GM20000 (cell line): ENCODE data around the gene PAM.

Experiments
- DNase-seq: peaks from one replicate; pipeline ENCODE4 v3.0.0; 2012; ENCODE audit warnings: low spot score
- TF ChIP-seq, protein P1 (sequence below): IDR thresholded peaks from 2 replicates; pipeline ENCODE4 v1.5.1; 2012; ENCODE audit warnings: mild to moderate bottlenecking, control low read depth; ENCODE audit errors: extremely low read depth, missing control alignments

The PAM gene

DNA sequence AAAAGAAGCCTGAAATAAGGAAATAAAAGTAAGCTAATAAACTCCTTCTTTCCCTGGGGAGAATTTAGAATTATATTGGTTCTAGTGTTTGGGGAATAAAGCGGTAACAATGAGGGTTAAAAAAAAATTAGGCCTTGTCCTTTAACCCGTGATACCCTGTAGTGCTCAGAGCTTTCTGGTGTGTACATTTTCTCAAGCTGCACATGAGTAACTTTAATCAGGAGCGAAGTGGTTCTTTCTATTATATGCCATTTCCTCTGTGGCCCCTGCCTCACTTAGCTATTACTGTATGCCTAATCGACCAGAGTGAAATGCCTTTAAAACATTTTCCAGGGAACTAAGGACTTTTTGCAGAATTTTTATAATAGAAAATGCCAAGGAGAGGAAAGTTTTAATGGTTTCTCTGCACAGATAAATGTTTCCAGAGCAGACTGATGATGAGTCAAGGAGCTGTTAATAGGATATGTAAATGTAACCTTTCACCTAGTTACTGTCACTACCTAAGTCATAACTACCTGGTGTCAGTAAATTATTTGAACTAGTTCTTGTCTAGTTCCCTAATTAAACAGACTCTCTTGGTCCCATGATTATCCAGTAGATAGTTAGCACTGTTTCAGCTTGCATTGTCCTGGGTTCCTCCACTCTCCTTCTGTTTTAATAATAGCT is 7.6 kb downstream of the PAM start:
- TF ChIP-seq, protein P1, sequence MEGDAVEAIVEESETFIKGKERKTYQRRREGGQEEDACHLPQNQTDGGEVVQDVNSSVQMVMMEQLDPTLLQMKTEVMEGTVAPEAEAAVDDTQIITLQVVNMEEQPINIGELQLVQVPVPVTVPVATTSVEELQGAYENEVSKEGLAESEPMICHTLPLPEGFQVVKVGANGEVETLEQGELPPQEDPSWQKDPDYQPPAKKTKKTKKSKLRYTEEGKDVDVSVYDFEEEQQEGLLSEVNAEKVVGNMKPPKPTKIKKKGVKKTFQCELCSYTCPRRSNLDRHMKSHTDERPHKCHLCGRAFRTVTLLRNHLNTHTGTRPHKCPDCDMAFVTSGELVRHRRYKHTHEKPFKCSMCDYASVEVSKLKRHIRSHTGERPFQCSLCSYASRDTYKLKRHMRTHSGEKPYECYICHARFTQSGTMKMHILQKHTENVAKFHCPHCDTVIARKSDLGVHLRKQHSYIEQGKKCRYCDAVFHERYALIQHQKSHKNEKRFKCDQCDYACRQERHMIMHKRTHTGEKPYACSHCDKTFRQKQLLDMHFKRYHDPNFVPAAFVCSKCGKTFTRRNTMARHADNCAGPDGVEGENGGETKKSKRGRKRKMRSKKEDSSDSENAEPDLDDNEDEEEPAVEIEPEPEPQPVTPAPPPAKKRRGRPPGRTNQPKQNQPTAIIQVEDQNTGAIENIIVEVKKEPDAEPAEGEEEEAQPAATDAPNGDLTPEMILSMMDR = no peak
- DNase-seq = no peak

DNA sequence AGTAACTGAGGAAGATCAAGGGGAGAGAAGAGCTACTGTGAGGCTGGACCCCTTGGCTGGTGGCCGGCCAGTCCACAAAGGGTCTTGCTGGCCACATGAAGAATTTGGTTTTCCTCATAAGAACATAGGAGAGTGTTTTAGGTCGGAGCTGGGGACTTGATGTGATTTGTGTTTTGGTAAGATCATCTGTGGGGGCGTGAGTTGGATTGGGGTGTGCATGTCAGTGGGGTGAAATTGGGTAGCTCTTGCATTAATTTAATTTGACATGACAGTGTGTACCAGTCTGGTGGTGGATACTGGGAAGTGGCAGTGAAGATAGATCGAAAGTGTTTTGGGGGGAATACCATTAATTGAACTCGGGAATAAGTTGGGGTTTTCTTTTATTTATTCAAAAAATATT is 8.6 kb downstream of the PAM start:
- TF ChIP-seq, protein P1 = no peak
- DNase-seq = no peak

DNA sequence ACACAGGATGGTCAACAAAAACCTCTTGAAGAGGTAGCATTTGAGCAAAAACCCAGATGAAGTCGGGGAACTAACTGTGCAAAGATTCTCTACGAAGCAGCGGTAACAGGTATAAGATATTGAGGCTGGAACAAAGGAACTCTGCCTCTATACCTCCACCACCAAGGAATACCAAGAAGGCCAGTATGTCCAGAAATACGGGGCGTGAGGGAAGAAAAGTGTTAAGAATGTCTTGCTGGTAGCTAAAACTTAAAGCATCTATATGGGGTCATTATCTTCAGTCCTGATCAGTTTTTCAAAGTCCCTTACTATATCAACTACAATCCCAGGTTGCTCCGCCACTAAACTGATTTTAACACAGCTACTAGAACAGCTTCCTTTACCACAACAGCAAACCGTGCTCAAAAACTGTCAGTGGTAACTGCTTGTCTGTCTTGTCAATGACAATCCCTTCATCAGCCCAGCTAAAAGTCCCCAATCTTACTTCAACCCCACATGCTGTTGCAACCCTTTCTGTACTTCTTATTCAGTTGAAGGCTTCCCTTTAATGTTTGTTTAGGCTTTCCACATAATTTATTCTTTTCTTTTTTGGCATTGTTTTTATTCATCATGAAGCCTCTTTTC is 9.4 kb downstream of the PAM start:
- no peak for DNase-seq
- TF ChIP-seq, protein P1 = no peak

DNA sequence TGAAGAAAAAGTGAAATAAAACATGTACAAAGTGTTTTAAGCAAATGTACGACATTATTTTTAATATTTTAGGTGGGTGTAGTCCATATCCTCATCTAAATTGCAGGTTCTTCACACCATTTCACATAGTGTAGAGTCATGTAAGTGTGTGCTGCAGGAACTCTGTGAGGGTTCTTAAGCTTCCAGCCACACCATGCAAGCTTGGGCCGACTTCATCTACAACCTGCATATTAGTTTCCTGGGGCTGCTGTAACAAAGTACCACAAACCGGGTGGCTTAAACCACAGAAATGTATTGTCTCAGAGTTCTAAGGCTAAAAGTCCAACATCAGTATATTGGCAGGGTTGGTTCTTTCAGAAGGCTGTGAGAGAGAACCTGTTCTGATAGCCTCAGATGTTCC is 10.2 kb downstream of the PAM start:
- TF ChIP-seq, protein P1 = no peak
- DNase-seq = no peak

DNA sequence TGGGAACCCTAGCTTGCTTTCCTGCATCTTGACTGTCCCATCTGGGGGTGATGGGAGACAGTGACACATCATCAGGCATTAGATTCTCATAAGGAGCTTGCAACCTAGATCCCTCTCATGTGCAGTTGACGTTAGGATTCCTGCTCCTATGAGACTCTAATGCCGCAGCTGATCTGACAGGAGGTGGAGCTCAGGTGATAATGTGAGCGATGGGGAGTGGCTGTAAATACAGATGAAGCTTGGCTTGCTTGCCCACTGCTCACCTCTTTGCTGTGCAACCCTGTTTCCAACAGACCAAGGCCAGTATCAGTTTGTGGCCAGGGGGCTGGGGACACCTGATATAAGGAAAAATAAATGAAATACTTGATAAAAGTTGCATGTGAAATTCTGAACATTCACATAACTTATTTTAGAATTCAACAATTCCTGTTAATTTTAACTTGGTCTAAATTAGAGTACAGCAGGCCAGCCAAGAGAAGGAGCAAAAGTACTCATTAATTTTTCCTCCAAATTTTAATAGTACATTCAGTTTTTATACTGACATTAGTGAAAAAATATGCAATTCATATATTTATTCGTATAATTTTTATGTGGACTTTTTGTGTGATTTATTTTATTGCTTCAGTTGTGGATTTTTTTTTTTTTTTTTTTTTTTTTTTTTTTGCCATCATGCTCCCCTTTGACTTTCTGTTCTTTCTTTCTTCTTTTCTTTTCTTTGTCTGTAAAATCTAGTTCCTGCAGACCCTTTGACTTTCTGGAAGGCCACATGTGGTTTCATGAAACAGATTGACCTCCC is 11.4 kb downstream of the PAM start:
- TF ChIP-seq, protein P1 = no peak
- DNase-seq = no peak

DNA sequence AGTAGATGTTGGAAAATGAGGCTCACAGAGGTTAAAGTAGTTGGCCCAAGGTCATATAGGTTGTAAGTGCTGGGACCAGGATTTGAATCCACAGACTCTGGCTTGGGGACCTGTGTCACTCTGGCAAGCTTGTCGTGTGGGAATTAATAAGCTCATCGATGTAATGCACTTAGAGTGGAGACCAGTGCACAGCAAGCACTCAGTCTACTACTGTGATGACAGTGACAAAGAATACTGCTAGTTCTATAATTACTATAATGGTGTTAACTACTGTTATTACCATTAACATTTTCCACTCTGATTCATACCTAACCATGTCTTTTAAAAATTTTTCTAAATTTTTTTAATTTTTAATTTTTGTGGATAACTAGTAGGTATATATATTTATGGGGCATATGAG is 12.8 kb downstream of the PAM start:
- DNase-seq = no peak
- TF ChIP-seq, protein P1 = no peak

DNA sequence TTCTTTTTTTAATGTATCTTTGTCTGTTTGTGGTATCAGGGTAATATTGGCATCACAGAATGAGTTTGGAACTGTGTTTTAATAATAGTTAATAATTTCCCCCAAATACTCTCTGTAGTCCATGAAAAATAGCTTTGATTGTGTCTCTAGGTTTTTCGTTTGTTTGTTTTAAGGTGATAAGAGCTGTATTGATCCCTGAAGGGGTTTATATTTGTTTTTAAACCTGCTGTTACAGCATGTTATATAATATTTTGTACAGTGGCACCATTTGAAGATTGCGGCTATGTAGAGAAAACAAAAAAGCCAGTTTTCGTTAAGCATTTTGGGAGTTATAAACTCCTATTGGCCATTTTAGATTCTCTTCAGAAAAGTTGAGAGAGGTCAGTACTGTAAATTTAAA is 15.7 kb downstream of the PAM start:
- TF ChIP-seq, protein P1 = no peak
- DNase-seq = no peak
